HG02884 (cell line): Measurements from ENCODE around the gene ECHS1.

Experiments used
- ATAC-seq: cut with Tn5 transposase; IDR thresholded peaks from one replicate; pipeline ENCODE4 v1.9.1; 2021; ENCODE audit warnings: mild to moderate bottlenecking, moderate library complexity; ENCODE audit not compliant: unreplicated experiment

Gene ECHS1

DNA sequence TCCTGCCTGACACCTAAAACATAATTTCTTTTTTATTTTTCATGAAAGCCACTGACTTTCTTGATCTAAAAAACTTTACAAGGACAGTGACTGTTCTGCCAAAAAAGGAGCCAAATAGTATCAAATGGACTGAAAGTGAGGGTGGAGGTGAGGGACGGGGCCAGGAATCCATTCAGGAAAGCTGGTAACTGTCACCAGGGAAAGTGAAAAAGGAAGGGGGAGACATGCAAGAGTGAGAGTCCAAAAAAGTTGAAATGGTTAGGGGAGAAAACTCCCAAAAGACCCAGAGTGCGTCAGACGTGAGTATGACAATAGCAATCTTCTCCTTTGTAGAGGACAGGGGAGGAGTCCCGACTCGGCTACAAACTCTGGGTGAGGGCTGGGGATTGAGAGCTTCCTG lies 28.9 kb downstream of the ECHS1 start:
- ATAC-seq = no peak

DNA sequence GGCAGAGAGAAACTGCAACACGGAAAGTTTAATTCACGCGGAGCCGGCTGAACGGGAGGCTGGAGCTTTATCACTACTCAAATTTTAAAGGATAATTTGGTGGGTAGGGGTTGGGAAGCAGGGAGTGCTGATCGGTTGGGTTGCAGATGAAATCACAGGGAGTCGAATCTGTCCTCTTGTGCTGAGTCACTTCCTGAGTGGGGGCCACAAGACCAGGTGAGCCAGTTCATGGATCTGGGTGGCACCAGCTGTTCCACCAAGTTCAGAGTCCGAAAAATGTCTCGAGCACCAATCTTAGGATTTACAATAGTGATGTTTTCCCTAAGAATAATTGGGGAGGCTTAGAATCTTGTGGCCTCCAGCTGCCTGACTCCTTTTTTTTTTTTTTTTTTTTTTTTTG lies 29.6 kb downstream of the ECHS1 start:
- ATAC-seq = no peak

DNA sequence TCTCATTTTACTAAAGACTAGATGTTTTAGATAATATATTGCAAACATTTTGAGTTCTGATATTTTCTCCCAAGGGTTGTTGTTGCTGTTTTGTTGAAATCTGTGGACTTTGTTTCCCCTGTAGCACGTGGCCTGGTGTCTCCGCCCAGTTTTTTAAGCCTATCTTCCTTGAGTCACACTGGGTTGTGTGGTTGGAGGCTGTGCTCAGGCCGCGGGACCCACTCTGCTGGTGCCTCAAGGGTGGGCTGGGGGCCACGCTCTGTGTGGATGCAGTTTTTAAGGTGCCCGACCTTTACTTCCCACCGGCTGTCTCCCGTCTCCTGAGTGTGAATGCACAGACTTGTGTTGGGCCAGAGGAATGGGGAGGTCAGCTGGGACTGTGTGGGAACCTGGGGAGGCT lies 30.2 kb downstream of the ECHS1 start:
- ATAC-seq = no peak

DNA sequence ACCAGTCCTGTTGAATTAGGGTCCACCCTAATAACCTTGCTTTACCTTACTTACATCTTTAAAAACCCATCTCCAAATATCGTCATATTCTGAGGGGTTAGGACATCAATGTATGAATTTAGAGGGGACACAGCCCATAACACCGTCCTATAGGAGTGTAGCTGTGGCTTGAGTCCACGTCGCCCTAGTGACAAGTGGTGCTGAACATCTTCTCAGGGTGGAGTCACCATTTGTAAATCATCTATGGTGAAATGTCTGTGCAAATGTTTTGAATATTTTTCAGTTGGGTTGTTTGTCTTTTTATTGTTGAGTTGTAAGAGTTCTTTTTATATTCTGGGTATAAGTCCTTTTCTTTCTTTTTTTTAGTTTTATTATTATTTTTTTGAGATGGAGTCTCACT lies 31.2 kb downstream of the ECHS1 start:
- no peak for ATAC-seq

DNA sequence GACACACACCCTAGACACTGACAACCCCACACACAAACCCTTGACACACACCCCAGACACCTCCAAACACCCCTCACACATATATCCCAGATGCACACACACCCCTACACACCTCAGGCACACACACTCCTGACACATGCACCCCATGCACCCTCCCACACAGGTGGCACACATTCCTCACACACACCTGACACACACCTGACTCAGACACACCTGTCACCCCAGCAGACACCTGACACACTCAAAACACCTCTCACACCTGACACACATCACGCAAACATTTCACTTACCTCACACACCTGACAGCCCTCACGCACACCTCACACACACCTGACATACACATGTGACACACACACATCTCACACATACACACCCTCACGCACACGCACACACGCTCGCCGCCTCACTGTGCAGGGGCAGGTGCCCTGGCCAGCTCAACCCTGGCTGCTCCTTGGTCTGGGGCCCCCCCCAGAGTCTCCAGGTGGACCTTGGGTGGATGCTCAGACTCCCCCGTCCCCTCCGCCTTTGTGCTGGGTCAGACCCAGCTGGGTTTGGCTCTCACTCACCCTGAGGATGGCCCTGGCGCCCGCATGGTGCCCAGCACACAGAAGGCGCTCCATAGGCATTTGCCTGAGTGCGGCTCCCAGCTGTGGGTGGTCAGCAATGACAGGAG lies 33.3 kb downstream of the ECHS1 start:
- ATAC-seq = no peak

DNA sequence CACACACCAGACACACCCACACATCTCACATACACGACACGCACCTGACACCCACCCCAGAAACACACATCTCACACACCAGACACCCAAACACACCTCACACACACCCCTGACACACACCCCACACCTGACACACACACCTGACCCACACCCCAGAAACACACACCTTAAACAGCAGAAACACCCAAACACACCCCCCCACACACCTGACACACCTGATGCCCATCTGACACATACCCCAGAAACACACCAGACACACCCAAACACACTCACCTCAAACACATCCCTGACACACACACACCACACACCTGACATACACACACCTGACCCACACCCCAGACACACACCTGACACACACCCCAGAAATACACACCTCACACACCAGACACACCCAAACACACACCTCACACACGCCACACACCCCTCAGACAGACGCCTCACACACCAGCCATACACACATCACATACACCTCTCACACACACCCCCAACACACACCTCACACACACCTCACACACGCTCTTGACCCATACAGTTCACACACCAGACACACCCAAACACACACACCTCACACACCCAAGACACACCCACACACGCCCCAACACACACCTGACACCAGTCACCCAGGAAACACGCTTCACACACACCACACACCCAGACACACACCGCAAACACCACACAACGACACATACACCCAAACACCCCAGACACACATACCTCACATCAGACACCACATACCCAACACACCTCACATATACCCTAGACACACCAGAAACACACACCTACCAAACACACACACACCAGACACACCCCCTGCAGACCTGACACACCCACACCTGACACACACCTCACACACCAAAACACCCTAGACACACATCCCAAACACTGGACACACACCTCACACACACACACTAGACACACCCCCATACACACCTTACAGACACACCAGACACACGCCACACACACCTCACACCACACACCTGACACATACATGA lies 34.8 kb downstream of the ECHS1 start:
- ATAC-seq = no peak

DNA sequence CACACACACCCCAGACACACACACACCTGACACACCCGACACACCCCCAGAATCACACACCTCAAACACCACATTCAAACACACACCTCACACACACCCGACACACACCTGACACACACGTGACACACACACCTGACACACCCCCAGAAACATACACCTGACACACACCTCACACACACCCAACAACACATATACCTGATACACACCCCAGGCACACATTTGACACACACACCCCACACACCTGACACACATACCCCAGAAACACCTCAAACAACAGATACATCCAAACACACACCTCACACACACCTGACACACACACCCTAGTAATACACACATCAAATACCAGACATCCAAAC lies 35.8 kb downstream of the ECHS1 start:
- ATAC-seq = no peak

DNA sequence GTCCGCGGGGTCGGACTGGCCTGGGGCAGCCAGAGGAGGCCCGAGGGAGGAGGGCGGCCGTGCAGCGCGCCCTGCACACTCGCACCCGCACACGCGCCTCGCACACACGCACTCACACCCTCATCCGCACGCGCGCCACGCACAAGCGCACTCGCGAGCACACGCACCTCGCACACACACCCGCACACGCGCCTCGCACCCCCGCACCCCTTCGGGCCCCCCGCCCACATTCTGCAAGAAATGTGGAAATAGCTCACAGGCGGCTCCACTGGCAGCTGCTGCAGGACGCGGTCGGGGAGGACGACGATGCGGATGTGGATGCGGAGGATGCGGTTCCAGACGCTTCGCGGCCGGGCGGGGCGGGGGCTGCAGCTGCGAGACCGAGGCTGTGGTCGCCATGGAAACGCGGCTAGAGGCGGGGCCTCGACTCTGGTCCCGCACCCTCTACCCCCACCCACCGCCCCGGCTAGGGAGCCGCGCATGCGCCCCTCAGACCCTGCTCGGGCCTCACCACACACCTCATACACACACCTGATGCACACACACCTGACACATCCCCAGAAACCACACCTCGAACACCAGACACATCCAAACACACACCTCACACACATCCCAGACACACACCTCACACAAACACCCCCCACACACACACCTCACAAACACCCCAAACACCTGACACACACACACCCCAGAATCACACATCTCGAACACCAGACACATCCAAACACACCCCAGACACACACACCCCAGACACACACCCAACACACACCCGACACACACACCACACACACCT lies 36.4 kb downstream of the ECHS1 start, which contains the start of gene CALY:
Gene CALY (minus strand): TSS at position 320 of the 793 bp plus-strand sequence. CDS start 7,907 bp downstream, outside the sequence.
- no peak for ATAC-seq

DNA sequence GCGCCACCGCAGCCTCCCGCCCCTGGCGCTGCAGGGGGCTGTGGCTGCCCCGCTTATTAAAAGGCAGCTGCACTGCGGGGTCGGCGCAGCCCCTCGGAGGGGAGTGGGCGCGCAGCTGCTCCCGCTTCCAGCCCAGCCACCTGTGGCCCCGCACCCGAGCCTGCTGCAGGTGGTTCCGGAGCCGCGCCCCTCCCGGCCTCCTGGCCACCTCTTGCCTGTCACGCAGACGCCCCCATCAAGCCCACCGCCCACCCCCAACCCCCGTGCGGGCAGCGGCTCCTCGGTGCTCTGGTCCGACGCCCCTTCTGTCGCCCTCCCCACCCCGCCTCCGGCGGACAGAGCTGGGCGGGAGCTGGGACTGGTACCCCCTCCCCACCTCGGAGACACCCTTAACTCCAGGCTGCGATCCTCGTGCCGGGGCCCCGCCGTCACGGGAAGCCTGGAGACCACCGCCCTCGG lies 37.0 kb downstream of the ECHS1 start:
- ATAC-seq = no peak

DNA sequence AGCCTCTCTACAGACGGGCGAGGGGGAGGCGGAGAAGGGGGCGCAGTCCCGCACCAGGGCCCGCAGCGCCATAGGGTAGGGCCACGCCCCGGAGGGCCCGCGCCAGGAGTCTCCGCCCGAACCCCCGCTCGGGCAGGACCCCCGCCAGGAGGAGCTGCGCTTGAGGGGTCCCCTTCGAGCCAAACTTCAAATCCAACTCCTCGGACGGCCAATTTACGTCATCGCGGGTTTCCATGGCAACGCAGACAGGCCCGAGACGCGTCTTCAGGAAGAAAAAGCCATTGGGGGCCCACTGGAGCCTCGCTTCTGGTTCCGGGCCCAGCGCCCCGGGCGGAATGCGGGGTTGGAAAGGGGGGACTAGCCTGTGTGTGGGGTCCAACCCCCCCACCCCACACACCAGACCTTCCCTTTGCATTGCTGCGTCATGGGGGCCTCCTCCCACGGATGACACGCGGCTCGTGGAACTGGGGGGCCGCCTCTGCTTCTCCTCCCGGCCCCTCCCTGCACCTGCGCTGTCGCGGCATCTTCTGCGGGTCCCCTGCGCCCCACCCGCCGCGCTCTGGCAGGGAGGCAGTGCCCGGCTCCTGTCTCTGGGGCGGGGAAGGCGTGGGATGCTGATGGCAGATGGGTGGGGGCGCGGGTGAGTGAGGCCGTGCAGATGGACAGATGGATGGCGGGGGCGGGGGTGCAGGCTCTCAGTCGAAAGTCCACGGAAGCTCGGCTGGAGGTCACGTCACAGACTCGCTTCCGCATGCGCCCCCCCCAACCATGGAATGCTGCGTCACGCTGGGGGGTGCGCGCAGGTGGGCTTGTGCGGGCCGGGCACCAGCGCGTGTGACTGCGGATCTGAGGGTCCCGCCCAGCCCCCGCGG lies 37.7 kb downstream of the ECHS1 start:
- ATAC-seq = no peak

DNA sequence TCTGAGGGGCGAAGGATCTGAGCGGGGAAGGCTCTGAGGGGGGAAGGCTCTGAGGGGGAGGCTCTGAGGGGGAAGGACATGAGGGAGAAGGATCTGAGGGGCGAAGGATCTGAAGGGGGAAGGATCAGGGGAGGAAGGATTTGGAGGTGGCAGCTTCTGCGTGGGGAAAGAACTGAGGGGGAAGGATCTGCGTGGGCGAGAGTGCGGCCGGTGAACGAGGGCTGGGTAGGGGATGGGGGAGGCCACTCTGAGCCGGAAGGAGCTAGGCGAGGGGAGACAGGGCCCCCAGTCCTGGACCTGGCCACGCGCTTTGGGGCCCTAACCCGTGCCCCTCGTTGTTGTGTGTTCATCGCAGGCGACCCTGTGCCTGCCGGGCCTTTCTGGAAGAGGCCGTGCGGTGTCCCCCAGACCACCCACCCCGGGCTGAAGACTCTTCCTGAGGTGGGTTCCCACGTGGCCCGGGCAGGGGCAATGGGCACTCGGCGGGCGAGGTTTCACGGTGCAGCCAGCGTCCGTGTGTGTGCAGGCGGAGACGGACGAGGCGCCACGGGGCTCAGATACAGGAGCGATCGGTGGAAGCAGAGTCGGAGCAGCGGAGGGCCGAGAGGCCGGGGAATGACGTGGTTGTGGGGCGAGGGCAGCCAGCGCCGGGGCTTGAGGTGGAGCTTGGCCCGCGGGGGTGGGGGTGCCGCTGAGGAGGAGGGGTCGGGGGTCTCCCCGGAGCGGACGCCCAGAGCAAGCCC lies 38.5 kb downstream of the ECHS1 start:
- no peak for ATAC-seq

DNA sequence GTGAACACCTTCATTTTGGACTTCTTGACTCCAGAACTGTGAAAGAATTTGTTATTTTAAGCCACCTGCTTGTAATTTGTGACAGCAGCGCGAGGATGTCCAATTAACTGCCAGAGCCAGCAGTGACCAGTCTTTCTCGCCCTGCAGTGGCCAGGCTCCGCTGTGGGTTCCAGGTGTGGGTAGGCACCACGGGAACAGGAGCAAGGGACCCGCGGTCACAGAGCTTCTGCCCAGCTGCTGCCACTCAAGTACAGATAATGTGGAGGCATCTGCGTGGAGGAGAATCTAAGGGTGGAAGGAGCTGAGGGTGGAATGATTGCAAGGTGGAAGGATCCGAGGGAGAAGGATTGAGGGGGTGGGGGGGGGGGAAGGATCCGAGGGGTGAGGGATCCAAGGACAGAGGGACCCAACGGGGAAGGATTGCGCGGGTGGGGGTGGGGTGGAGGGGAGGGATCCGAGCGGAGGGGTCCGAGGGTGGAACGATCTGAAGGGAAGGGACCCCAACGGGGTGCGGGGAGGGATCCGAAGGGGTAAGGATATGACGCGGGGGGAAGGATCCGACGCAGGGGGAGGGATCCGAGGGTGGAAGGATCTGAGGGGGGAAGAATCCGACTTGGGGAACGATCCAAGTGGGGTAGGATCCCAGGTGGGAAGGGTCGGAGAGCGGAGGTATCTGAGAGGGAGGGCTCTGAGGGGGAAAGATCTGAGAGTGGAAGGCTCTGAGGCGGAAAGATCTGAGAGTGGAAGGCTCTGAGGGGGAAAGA lies 40.0 kb downstream of the ECHS1 start:
- ATAC-seq = no peak

DNA sequence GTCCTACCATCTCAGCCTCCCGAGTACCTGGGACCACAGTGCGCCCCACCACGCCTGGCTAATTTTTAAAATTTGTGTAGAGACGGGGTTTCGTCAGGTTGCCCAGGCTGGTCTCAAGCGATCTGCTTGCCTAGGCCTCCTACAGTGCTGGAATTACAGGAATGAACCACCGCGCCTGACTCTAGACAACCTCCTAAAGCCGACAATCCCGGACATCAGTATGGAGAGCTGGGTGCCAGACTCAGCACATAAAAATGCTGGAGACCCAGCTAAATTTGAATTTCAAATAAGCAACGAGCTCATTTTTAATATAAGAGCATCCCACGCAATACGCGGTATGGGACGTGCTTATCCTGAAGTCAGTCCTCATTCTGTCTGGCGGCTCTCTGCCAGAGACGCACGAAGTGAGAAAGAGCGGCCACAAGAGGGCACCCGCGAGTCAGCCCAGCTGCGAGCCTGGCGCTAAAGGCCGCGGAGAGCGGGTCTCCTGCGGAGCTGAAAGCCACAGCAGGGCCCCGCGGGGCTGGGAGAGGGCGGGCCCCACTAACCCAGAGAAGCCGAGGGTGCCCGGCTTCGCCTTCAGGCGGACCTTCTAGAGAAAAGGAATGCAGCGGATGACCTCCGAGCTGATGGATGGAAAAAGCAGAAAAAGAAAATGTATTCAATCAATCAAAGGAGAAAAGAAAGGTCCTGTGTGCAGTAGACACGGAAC lies 43.5 kb downstream of the ECHS1 start:
- ATAC-seq = peak; percentile 90

DNA sequence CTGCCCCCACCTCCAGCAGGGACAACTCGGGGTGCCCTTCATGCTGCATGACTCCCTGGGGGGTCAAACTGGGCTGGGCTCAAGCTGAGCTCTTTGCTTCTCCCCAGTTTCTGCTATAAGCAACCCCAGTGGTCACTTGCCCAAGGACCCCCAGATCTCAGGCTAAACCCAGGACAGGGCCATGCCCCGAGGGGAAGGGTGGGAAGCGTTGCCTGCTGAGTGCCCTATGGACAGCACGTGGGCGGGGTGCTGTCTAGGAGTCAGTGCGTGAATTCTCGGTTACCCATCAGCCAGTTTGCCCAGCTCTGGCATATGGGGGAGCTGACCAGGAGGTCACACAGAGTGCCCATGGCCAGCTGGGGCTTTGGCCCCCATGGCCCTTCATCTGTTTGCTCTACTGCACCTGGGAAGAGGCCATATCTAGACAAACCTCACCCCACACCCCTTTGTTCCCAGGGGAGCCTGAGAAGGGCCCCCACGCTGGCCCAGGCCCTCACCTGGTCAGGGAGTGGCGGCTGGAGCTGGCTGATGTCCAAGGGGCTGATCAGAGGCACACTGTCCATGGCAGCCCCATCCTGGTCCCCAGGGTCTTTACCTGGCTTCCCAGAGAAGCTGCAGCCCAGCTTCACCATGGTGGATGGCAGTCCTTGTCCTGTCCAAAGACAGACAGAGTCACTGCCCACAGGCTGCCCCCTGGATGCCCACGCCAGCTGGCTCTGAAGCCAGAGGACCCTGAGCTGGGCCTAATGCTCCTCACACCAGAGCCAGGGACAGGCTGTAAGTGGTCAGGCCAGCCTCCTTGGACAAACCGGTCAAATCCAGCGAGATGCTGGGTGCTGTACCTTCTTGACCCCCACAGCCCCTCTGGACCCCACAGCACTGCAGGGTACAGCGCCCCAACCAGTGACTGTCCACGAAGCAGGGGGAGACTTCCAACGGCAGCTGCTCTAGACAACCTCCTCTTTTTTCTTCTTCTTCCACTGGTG lies 44.5 kb downstream of the ECHS1 start:
- no peak for ATAC-seq

DNA sequence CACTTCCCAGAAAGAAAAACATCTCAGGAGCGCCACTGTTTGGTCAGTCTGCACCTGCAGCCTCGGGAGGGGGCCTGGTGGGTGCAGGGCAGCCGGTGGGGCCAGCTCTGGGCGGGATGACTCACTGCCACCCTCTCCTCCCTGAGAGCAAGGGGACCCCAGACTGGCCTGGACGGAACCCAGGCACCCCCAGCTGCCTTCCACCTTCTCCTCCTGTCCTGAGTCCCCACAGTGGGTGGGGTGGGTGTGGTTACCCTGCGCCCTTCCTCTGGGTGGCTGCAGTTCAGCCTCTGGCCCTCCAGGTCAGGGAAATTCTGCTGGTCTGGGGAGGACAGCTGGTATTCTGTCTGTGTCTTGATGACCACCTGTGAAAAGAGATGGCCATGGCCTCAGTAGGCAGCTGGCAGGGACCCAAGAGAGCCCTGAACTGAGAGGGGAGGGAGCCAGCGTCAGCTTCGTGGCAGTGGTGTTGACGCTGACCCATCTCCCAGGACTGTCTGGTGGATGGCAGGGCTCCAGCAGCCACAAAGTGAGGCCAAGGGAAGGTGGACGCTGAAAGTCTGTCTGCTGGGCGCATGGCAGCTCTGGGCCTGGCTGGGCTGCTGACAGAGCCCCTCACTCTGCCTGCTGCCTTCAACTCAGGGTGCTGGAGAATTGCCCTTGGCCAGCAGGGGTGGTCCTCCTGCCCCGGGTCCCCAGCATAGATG lies 45.4 kb downstream of the ECHS1 start:
- ATAC-seq = no peak
